Kidney epithelial cell (primary cell): ENCODE results near the gene CSAG3. TPM values are rescaled to one million over a fixed set of nuclear protein-coding genes. Genes with fewer than 3 reads are reported as not detected.

Experiments
- DNase-seq: peaks from one replicate; pipeline ENCODE4 v3.0.0-alpha.2; 2010; ENCODE audit warnings: low read depth
- H3K27me3 ChIP-seq: 2 replicates; pipeline ENCODE4 v1.6.0; 2011; ENCODE audit warnings: low read length; ENCODE audit not compliant: control insufficient read depth, insufficient read depth
- H3K36me3 ChIP-seq: 2 replicates; pipeline ENCODE4 v1.5.1; 2011; ENCODE audit warnings: low read length; ENCODE audit not compliant: control insufficient read depth, insufficient read depth
- H3K4me3 ChIP-seq: 2 replicates; pipeline ENCODE4 v1.5.1; 2011; ENCODE audit warnings: low read depth, mild to moderate bottlenecking, control low read depth, low read length
- total RNA-seq: library from RNA; depleted of rRNA; stranded (reverse); fragments of >200 nt; gene quantifications from 2 replicates; pipeline ENCODE4 v1.2.3, GENCODE V29; 2015
- TF ChIP-seq, protein P1 (sequence below): IDR thresholded peaks from 2 replicates; pipeline ENCODE4 v1.5.1; 2011; ENCODE audit warnings: mild to moderate bottlenecking, moderate library complexity, low read length, control low read depth, inconsistent platforms; ENCODE audit not compliant: insufficient read depth, poor library complexity, severe bottlenecking

The CSAG3 gene
- total RNA-seq, 1 donor from 2014 or later = not detected

DNA sequence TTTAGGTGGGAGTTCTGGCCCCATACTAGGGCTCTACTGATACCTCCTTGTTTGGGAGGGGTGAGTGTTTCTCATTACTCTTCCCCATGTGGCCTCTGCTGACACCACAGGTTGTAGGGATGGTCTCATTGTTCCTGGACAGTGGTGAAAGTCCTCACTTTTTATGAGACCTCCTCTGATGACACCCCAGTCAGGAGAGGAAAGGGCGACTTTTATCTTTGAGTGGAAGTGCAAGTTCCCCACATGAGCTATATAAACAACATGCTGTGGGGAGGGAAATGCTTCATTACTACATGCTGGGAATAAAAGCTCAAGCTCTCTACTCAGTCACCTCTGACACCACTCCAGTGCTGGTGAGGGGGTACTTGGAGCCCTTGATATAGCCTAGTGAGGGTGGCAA lies 39.9 kb downstream of the CSAG3 start:
- Histone ChIP-seq H3K4me3 (no peak overlapping the region), H3K27me3 (no peaks in the 10 kb centered on the region), H3K36me3 (no peaks in the 10 kb centered on the region)
- no peak for DNase-seq
- TF ChIP-seq, protein P1, sequence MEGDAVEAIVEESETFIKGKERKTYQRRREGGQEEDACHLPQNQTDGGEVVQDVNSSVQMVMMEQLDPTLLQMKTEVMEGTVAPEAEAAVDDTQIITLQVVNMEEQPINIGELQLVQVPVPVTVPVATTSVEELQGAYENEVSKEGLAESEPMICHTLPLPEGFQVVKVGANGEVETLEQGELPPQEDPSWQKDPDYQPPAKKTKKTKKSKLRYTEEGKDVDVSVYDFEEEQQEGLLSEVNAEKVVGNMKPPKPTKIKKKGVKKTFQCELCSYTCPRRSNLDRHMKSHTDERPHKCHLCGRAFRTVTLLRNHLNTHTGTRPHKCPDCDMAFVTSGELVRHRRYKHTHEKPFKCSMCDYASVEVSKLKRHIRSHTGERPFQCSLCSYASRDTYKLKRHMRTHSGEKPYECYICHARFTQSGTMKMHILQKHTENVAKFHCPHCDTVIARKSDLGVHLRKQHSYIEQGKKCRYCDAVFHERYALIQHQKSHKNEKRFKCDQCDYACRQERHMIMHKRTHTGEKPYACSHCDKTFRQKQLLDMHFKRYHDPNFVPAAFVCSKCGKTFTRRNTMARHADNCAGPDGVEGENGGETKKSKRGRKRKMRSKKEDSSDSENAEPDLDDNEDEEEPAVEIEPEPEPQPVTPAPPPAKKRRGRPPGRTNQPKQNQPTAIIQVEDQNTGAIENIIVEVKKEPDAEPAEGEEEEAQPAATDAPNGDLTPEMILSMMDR = no peak

DNA sequence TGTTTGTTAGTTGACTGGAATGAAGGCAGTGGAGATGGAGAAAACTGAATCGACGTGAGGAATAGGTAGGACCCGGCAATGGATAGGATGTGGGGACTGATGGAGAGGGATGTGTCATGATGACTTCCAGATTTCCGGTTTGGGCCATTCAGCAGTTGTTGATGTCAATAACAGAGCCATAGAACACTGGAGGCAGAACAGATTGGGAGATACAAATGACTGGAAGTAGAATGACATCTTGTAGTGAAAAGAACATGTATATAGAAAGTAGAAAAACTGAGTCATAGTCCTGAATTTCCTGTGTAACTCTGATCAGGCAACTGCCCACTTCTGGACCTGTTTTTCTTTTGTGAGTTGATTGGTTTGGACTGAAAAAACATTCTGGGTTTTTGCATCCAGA lies 47.0 kb downstream of the CSAG3 start:
- no peaks in the 10 kb centered on the region for H3K27me3 ChIP-seq
- no peaks in the 10 kb centered on the region for H3K36me3 ChIP-seq
- no peak overlapping the region for H3K4me3 ChIP-seq
- DNase-seq = no peak
- TF ChIP-seq, protein P1 = no peak

Other genes with a start within 250 kb of the CSAG3 start
- gene GABRQ, start 121.3 kb upstream of the CSAG3 start, total RNA-seq = 0.08 and 0.34 TPM in 2 replicates
- gene MAGEA3, start 60.4 kb upstream of the CSAG3 start, total RNA-seq = not detected in 2 replicates
- not detected in 2 replicates for gene CSAG2, start 49.9 kb upstream of the CSAG3 start, total RNA-seq
- gene MAGEA2B, start 44.6 kb upstream of the CSAG3 start, total RNA-seq = not detected in 2 replicates
- gene CSAG1, start 25.5 kb upstream of the CSAG3 start, total RNA-seq = not detected in 2 replicates
- not detected in 2 replicates for gene MAGEA12, start 25.5 kb upstream of the CSAG3 start, total RNA-seq
- not detected in 2 replicates for gene MAGEA2, start 5.4 kb upstream of the CSAG3 start, total RNA-seq
- gene MAGEA6, start 10.5 kb downstream of the CSAG3 start, total RNA-seq = not detected in 2 replicates
- gene CETN2, start 71.5 kb downstream of the CSAG3 start, total RNA-seq = 31.1 and 36.0 TPM in 2 replicates
- gene NSDHL, start 71.8 kb downstream of the CSAG3 start, total RNA-seq = 26.5 and 31.3 TPM in 2 replicates
- 39.2 and 45.4 TPM in 2 replicates for gene ZNF185, start 138.8 kb downstream of the CSAG3 start, total RNA-seq
- gene PNMA5, start 234.9 kb downstream of the CSAG3 start, total RNA-seq = not detected in 2 replicates